GM19452 (cell line): ENCODE data around the gene KRT33B.
"Not testable (repeated sequence)": the region's sequence is repeated elsewhere in the genome, so short reads cannot be mapped to it uniquely, and the experiment has no call there.

Experiments used
- ATAC-seq: cut with Tn5 transposase; IDR thresholded peaks from one replicate; pipeline ENCODE4 v1.9.1; 2021; ENCODE audit not compliant: unreplicated experiment

KRT33B gene

GRCh38 chr17:41394254-41394996 lies 24.8 kb upstream of the KRT33B start:
- ATAC-seq, result no peak

- no peak for ATAC-seq
Observed at GRCh38 chr17:41393826-41394225, 24.2 kb upstream of the KRT33B start.

GRCh38 chr17:41393294-41393693 lies 23.7 kb upstream of the KRT33B start:
- no peak for ATAC-seq

GRCh38 chr17:41392278-41392677 lies 22.7 kb upstream of the KRT33B start:
- ATAC-seq, result no peak

GRCh38 chr17:41391535-41391934 lies 21.9 kb upstream of the KRT33B start:
- ATAC-seq, result no peak

DNA sequence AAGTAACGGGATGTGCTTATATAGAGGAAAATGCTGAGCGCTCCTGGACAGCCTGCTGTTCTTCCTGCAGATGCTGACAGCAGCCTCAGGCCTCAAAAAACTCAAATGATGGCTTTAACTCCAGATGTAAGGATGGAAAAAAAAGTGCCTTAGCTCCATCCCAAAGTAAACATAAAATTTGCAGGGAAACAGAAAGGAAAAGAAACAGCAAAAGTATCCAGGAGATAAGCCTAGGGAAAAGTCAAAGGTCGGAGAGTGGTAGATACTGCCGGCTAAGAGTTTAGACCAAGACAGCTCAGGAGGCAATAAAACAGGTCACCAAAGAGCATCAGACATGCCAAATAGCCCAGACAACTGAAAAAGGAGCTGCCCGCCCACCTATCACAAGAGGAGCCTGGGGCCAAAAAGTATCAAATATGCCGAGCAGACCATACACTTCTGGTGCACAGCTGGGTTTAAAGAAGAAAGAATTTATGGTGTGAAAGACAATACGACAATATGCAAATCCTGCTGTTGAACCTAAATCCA lies 20.9 kb upstream of the KRT33B start:
- ATAC-seq, result no peak

DNA sequence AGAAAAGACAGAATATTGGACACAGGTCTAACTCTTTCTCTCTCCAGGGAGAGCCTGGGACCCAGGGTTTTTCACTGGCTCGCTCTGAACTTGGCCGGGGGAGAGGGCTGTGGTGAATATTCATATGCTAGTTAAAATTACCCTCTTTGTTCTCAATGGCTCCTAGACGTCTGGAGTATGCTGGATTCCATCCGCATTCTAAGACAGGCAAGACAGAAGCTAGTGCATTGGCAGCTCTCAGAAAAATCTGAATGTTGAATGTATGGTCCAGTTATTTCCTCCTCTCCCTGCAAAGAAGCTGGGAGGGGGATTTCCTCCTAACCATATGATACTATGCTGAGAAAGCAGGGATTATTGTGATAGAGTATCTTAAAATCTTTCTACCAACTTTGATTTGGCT lies 18.1 kb upstream of the KRT33B start:
- ATAC-seq, result no peak

DNA sequence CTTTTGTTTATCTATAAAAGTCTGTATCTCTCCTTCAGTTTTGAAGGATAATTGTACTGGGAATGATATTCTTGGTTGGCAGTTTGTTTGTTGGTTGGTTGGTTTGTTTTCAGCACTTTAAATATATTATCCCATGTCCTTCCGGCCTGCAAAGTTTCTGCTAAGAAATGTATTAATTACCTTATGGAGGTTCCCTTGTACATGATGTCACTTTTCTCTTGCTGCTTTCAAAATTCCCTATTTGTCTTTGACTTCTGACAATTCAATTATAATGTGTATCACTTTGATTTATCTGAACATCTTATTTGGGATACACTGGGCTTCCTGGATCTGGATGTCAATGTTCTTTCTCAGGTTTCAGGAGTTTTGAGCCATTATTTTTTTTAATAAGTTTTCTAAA lies 16.6 kb upstream of the KRT33B start:
- no peak for ATAC-seq

GRCh38 chr17:41383690-41384089 lies 14.1 kb upstream of the KRT33B start:
- ATAC-seq, result no peak

DNA sequence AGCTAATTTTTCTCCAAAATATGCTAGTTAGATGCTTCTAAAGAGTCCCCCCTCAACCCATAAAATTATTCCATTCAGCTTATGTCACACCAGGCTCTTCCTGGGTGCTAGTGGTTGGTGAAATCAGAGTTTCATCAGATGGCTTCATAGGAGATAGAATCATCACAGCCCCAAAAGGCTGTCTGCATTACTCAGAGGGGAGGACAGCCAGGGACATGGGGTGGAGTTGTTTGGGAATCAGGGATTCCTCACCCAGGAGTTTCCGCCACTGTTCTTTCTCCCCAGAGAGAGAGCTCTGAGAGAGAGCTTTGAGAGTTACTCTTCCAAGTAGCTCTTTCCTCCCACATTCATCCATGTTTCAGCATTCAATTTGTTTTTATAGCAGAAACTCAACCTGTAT lies 12.8 kb upstream of the KRT33B start:
- no peak for ATAC-seq

DNA sequence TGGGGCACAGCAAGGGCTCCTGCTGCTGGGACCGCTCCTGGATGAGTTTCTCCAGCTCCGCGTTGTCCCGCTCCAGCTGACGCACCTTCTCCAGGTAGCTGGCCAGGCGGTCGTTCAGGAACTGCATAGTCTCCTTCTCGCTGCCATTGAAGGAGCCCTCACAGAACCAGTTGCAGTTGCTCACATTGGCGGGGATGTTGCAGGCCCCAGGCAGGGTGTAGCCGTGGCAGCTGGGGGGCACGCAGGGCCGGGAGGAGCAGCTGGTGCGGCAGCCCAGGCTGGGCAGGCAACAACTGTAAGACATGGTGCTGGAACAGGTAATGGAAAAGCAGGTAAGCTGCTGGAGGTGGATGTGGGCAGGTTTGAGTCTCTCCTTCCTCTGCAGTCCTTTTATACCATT lies 12.3 kb upstream of the KRT33B start, which contains the start of gene KRT34:
KRT34 (minus strand) TSS at position 364 of the 400 bp plus-strand sequence; CDS start at position 304, 60 bp downstream.
- not testable (repeated sequence) for ATAC-seq

GRCh38 chr17:41380091-41380490 lies 10.5 kb upstream of the KRT33B start:
- not testable (repeated sequence) for ATAC-seq

- no peak for ATAC-seq
Observed at GRCh38 chr17:41377546-41377945, 7.9 kb upstream of the KRT33B start.

- no peak for ATAC-seq
Observed at GRCh38 chr17:41369023-41369422, 590 bp downstream of the KRT33B start.

GRCh38 chr17:41367426-41368075 lies 2.1 kb downstream of the KRT33B start:
- ATAC-seq, result no peak

DNA sequence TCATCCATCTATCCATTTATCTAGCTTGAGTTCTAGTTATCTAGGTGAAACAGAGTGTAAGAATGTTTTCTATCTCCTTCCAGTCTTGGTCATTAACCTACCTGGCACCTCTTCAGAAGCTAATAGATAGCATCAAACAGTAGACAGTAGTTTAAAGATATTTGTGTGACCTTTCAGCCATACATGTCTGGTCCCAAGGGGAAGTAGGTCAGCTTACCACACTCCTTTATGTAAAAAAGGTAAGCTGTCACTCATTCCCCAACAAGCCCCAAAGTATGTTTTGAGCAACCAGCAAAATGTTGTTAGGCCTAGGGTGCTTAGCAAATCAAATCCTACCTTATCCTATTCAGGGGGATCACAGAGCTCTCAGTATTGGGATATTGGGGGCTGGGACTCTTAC lies 3.5 kb downstream of the KRT33B start:
- no peak for ATAC-seq

- ATAC-seq, result no peak
Observed at GRCh38 chr17:41363881-41364280, 5.7 kb downstream of the KRT33B start.

- no peak for ATAC-seq
Observed at GRCh38 chr17:41360296-41360995, 9.2 kb downstream of the KRT33B start.

DNA sequence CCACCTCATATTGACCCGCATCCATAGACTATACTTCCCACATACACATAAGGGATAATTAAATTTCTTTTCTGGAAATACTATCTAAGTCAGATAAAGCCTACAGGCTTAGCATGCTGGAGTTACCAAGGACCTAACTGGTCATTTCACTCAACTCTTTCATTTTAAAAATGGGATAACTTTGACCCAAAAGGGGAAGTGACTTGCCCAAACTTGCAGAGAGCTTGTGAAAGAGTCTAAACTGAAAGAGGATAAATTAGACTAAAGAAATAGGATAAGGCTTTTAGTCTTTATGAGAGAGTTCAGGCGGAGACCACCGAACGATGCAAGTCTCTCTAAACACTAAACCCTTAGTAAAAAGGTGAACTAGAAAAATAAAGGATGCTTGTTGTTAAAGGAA lies 15.1 kb downstream of the KRT33B start:
- no peak for ATAC-seq

GRCh38 chr17:41352597-41353366 lies 16.8 kb downstream of the KRT33B start:
- no peak for ATAC-seq

- no peak for ATAC-seq
Observed at GRCh38 chr17:41351177-41351576, 18.4 kb downstream of the KRT33B start.
